ENCODE measurements around the gene MPHOSPH10.
"Not testable (repeated sequence)": the region's sequence is repeated elsewhere in the genome, so short reads cannot be mapped to it uniquely, and the experiment has no call there.

MPHOSPH10 gene

DNA sequence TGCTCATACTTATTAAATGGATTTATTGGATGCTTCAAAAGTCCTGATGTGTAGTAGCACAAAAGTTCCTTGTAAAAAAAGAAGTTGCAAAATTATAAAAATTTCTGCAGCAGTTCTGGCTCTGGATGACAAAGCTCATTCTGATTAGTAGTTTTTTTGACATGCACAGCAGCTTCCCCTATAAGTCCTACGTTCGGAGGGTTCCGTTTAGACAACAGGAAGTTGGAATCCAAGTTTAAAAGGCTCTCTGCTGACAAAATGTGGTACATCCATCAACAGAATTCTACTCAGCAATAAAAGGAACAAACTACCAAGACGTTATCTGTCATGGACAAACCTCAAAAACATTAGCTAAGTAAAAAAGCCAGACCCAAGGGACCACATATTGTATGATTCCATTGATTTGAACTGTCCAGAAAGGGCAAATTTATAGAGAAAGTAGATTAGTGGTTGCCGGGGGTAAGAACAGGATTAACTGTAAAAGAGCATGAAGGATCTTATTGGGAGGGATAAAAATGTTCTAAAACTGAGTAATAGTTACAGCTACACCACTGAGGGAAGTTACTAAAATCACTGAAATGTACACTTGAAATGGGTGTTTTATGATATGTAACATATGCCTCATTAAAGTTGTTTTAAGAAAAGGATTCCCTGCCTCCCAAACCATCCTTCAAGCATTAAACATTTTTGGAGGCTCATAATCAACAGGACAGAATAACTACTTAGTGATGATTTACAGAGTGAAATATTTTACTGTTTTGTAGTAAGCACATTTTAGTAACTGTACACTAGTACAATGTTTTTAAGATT, 53.1 kb downstream of the MPHOSPH10 start:
- H3K9ac ChIP-seq (ENCODE audit: low read length); H2BK15ac ChIP-seq (replicated peaks; ENCODE audit: low read depth); H2AK5ac ChIP-seq (ENCODE audit: low read length); DNase-seq; H2BK5ac ChIP-seq (ENCODE audit: low read length); H3K4me3 ChIP-seq (ENCODE audit: low read length); H3K27me3 ChIP-seq (ENCODE audit: insufficient read depth, low read length, poor library complexity); H3K23ac ChIP-seq (ENCODE audit: low read length); H3K56ac ChIP-seq (ENCODE audit: low read length); H2BK120ac ChIP-seq (ENCODE audit: low read depth, low read length); H4K8ac ChIP-seq (ENCODE audit: low read depth, low read length); H3K79me1 ChIP-seq (ENCODE audit: low read length); H3K36me3 ChIP-seq (ENCODE audit: control insufficient read depth, insufficient read depth, low read length); H3K4ac ChIP-seq (ENCODE audit: low read depth, low read length); H3K4me2 ChIP-seq (ENCODE audit: low read length); H3K4me1 ChIP-seq (ENCODE audit: control insufficient read depth, low read depth, low read length); H3K27ac ChIP-seq (ENCODE audit: low read depth, low read length); H3K79me2 ChIP-seq (ENCODE audit: control insufficient read depth, insufficient read depth, low read length); H3K18ac ChIP-seq (ENCODE audit: low read length); H4K5ac ChIP-seq (ENCODE audit: low read length): not testable (repeated sequence)
- no CpG with 5 or more reads among the region's 5 CpGs for WGBS (ENCODE audit: extremely low coverage, insufficient coverage, low lambda C conversion rate)

GRCh38 chr2:71186973-71187372, 56.5 kb downstream of the MPHOSPH10 start:
- H4K5ac ChIP-seq (ENCODE audit: low read length), result no peak overlapping the region
- no CpG with 5 or more reads among the region's 1 CpG for WGBS (ENCODE audit: extremely low coverage, insufficient coverage, low lambda C conversion rate)

GRCh38 chr2:71187589-71187988, 57.2 kb downstream of the MPHOSPH10 start:
- Histone ChIP-seq H3K27me3 (ENCODE audit: insufficient read depth, low read length, poor library complexity) (no peaks in the 10 kb centered on the region), H3K79me1 (ENCODE audit: low read length) (no peaks in the 10 kb centered on the region), H2BK15ac (replicated peaks; ENCODE audit: low read depth) (no peak overlapping the region), H3K27ac (ENCODE audit: low read depth, low read length) (no peak overlapping the region), H3K23ac (ENCODE audit: low read length) (no peak overlapping the region), H3K4ac (ENCODE audit: low read depth, low read length) (no peak overlapping the region), H3K9ac (ENCODE audit: low read length) (no peak overlapping the region), H3K4me3 (ENCODE audit: low read length) (no peak overlapping the region), H4K8ac (ENCODE audit: low read depth, low read length) (no peak overlapping the region), H3K4me2 (ENCODE audit: low read length) (no peak overlapping the region), H3K56ac (ENCODE audit: low read length) (no peak overlapping the region), H2BK120ac (ENCODE audit: low read depth, low read length) (no peak overlapping the region), H3K18ac (ENCODE audit: low read length) (no peak overlapping the region), H3K36me3 (ENCODE audit: control insufficient read depth, insufficient read depth, low read length) (no peaks in the 10 kb centered on the region), H2BK5ac (ENCODE audit: low read length) (no peak overlapping the region), H4K5ac (ENCODE audit: low read length) (no peak overlapping the region), H3K79me2 (ENCODE audit: control insufficient read depth, insufficient read depth, low read length) (no peaks in the 10 kb centered on the region), H2AK5ac (ENCODE audit: low read length) (no peak overlapping the region), H3K4me1 (ENCODE audit: control insufficient read depth, low read depth, low read length) (no peaks in the 10 kb centered on the region)
- DNase-seq, result no peak
- no CpG with 5 or more reads among the region's 2 CpGs for WGBS (ENCODE audit: extremely low coverage, insufficient coverage, low lambda C conversion rate)

More at GRCh38 chr2:71186973-71187372, 56.5 kb downstream of the MPHOSPH10 start:
- Histone ChIP-seq H2BK15ac (replicated peaks; ENCODE audit: low read depth) (no peak overlapping the region), H3K79me2 (ENCODE audit: control insufficient read depth, insufficient read depth, low read length) (no peaks in the 10 kb centered on the region), H3K18ac (ENCODE audit: low read length) (no peak overlapping the region), H2BK5ac (ENCODE audit: low read length) (no peak overlapping the region), H3K23ac (ENCODE audit: low read length) (no peak overlapping the region), H3K79me1 (ENCODE audit: low read length) (no peaks in the 10 kb centered on the region), H3K4me1 (ENCODE audit: control insufficient read depth, low read depth, low read length) (no peaks in the 10 kb centered on the region), H3K4me2 (ENCODE audit: low read length) (no peak overlapping the region), H2AK5ac (ENCODE audit: low read length) (no peak overlapping the region), H3K9ac (ENCODE audit: low read length) (no peak overlapping the region), H4K8ac (ENCODE audit: low read depth, low read length) (no peak overlapping the region), H3K56ac (ENCODE audit: low read length) (no peak overlapping the region), H3K27me3 (ENCODE audit: insufficient read depth, low read length, poor library complexity) (no peaks in the 10 kb centered on the region), H3K27ac (ENCODE audit: low read depth, low read length) (no peak overlapping the region), H3K4me3 (ENCODE audit: low read length) (no peak overlapping the region), H3K4ac (ENCODE audit: low read depth, low read length) (no peak overlapping the region), H3K36me3 (ENCODE audit: control insufficient read depth, insufficient read depth, low read length) (no peaks in the 10 kb centered on the region), H2BK120ac (ENCODE audit: low read depth, low read length) (no peak overlapping the region)
- no peak for DNase-seq

- Histone ChIP-seq H3K23ac (ENCODE audit: low read length) (no peak overlapping the region), H2BK5ac (ENCODE audit: low read length) (no peak overlapping the region), H3K56ac (ENCODE audit: low read length) (no peak overlapping the region), H4K5ac (ENCODE audit: low read length) (no peak overlapping the region), H3K4me1 (ENCODE audit: control insufficient read depth, low read depth, low read length) (no peaks in the 10 kb centered on the region), H3K4me2 (ENCODE audit: low read length) (no peak overlapping the region), H3K4ac (ENCODE audit: low read depth, low read length) (no peak overlapping the region), H3K27me3 (ENCODE audit: insufficient read depth, low read length, poor library complexity) (no peaks in the 10 kb centered on the region), H3K79me1 (ENCODE audit: low read length) (no peaks in the 10 kb centered on the region), H3K9ac (ENCODE audit: low read length) (no peak overlapping the region), H3K4me3 (ENCODE audit: low read length) (no peak overlapping the region), H2BK120ac (ENCODE audit: low read depth, low read length) (no peak overlapping the region), H4K8ac (ENCODE audit: low read depth, low read length) (no peak overlapping the region), H2BK15ac (replicated peaks; ENCODE audit: low read depth) (no peak overlapping the region), H3K18ac (ENCODE audit: low read length) (no peak overlapping the region), H3K79me2 (ENCODE audit: control insufficient read depth, insufficient read depth, low read length) (no peaks in the 10 kb centered on the region), H3K36me3 (ENCODE audit: control insufficient read depth, insufficient read depth, low read length) (no peaks in the 10 kb centered on the region), H2AK5ac (ENCODE audit: low read length) (no peak overlapping the region), H3K27ac (ENCODE audit: low read depth, low read length) (no peak overlapping the region)
- DNase-seq, result peak; percentile 32
- no CpG with 5 or more reads among the region's 3 CpGs for WGBS (ENCODE audit: extremely low coverage, insufficient coverage, low lambda C conversion rate)
Measured at GRCh38 chr2:71190656-71191569, 60.5 kb downstream of the MPHOSPH10 start.

DNA sequence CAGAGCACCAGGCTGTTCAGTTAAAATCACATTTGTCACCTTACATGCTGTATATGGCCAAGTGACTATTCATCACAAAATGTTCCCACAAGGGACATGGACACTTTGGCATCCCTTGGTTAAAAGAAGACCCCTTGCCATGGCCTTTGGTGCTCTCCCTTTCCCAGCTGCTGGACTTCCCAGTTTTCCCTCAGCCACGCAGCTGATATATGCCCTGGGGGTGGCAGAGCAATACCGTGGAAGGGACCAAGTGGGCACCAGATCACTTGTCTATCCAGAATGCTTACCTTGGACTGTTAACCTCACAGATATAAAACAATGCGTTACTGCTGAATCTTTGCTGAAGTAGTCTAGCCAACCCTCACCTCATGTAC, 61.1 kb downstream of the MPHOSPH10 start:
- H3K79me1 ChIP-seq (ENCODE audit: low read length), result no peaks in the 10 kb centered on the region
- no peak overlapping the region for H3K27ac ChIP-seq (ENCODE audit: low read depth, low read length)
- no peak overlapping the region for H3K9ac ChIP-seq (ENCODE audit: low read length)
- no CpG with 5 or more reads among the region's 3 CpGs for WGBS (ENCODE audit: extremely low coverage, insufficient coverage, low lambda C conversion rate)
- H3K56ac ChIP-seq (ENCODE audit: low read length), result no peak overlapping the region
- no peak overlapping the region for H4K5ac ChIP-seq (ENCODE audit: low read length)
- H3K79me2 ChIP-seq (ENCODE audit: control insufficient read depth, insufficient read depth, low read length), result no peaks in the 10 kb centered on the region
- no peak overlapping the region for H2AK5ac ChIP-seq (ENCODE audit: low read length)
- H2BK5ac ChIP-seq (ENCODE audit: low read length), result no peak overlapping the region
- H2BK15ac ChIP-seq (replicated peaks; ENCODE audit: low read depth), result no peak overlapping the region
- H3K4me2 ChIP-seq (ENCODE audit: low read length), result no peak overlapping the region
- no peak overlapping the region for H4K8ac ChIP-seq (ENCODE audit: low read depth, low read length)
- H3K23ac ChIP-seq (ENCODE audit: low read length), result no peak overlapping the region
- no peak overlapping the region for H3K18ac ChIP-seq (ENCODE audit: low read length)
- H3K4me1 ChIP-seq (ENCODE audit: control insufficient read depth, low read depth, low read length), result no peaks in the 10 kb centered on the region
- H2BK120ac ChIP-seq (ENCODE audit: low read depth, low read length), result no peak overlapping the region
- DNase-seq, result no peak
- no peak overlapping the region for H3K4me3 ChIP-seq (ENCODE audit: low read length)
- H3K36me3 ChIP-seq (ENCODE audit: control insufficient read depth, insufficient read depth, low read length), result no peaks in the 10 kb centered on the region
- H3K4ac ChIP-seq (ENCODE audit: low read depth, low read length), result no peak overlapping the region
- no peaks in the 10 kb centered on the region for H3K27me3 ChIP-seq (ENCODE audit: insufficient read depth, low read length, poor library complexity)

Measured in mesendoderm (in vitro differentiated cells).